Left lung (tissue), 10 donors: ENCODE results near the gene IRGQ. TPM values are rescaled to one million over a fixed set of nuclear protein-coding genes. Genes with fewer than 3 reads are reported as not detected.

Source experiments
- ATAC-seq: fragments of 200-7000 bp; cut with Tn5 transposase; one replicate; pipeline ENCODE4 v1.9.1; 2020; ENCODE audit warnings: moderate library complexity
- DNase-seq, 4 donors: peaks; one replicate each; pipeline ENCODE4 v3.0.0-alpha.2; 2013 to 2020
- H3K27ac ChIP-seq, 2 donors: fragments of 200-600 bp; sonication (generic) in 1 of 2; one replicate each; pipeline versions ENCODE4 v1.5.0 to v1.8.0; 2020 to 2021
- H3K27me3 ChIP-seq, 2 donors: fragments of 200-600 bp; sonication (generic) in 1 of 2; one replicate each; pipeline versions ENCODE4 v1.5.0 to v1.8.0; 2020 to 2021
- H3K36me3 ChIP-seq, 2 donors: fragments of 200-600 bp; sonication (generic) in 1 of 2; one replicate each; pipeline versions ENCODE4 v1.5.0 to v1.8.0; 2020 to 2021
- H3K4me1 ChIP-seq, 2 donors: fragments of 200-600 bp; one replicate each; pipeline ENCODE4 v1.8.0; 2021
- H3K4me3 ChIP-seq, 2 donors: fragments of 200-600 bp; sonication (generic) in 1 of 2; one replicate each; pipeline versions ENCODE4 v1.5.0 to v1.8.0; 2020 to 2021; ENCODE audit warnings: mild to moderate bottlenecking in 1 of 2
- H3K9me3 ChIP-seq, 2 donors: fragments of 200-600 bp; sonication (generic) in 1 of 2; one replicate each; pipeline versions ENCODE4 v1.5.0 to v1.8.0; 2020 to 2021
- CTCF ChIP-seq, 2 donors: fragments of 200-600 bp; sonication (generic) in 1 of 2; IDR thresholded peaks; one replicate each; pipeline versions ENCODE4 v1.5.0 to v1.8.0; 2021; ENCODE audit warnings: antibody characterized with exemption in 2 of 2
- intact Hi-C, 2 donors: fragments of 100-400 bp; cut with DNase I; formaldehyde crosslinking; loops; one replicate each; pipeline versions ENCODE4 v1.11.2 to v1.14.2; 2022
- polyA plus RNA-seq, 6 donors: library from polyadenylated mRNA; unstranded; fragments of 120-200 nt; gene quantifications; one replicate each; pipeline ENCODE4 v1.2.1, GENCODE V29; 2013; ENCODE audit not compliant: insufficient read length in 6 of 6
- total RNA-seq, 2 donors: library from RNA; stranded (reverse); fragmentation: NEBNext Ultra II Directional; extraction: Animal tissue kit (Norgen Biotek cat#: 25700); gene quantifications; one replicate each; pipeline ENCODE4 v1.2.1, GENCODE V29; 2021
- donor health status: DM: no; HTN: yes; CAD: no.
- donor health status: DM: no; HTN: no; CAD: no.

IRGQ gene
- total and polyA plus RNA-seq, 8 donors, result 15.1 to 27.6 (median 17.7) TPM

GRCh38 chr19:43555185-43555770 is 40.7 kb downstream of the IRGQ start:
- intact Hi-C loops, result loop anchor here in 1 of 2 donors (10.0 kb wide), 1 partner anchor 90 kb away; no protein-coding TSS in a partner anchor
- Histone ChIP-seq H3K9me3 (no peaks in the 10 kb centered on the region), H3K4me3 (no peak overlapping the region), H3K36me3 (peaks cover 0 to 66% of the 10 kb centered on the region in 2 donors), H3K27me3 (no peaks in the 10 kb centered on the region), H3K27ac (no peak overlapping the region), H3K4me1 (no peaks in the 10 kb centered on the region)
- ATAC-seq, result peak; percentile 93
- peak; percentile 55 to 66 for TF ChIP-seq CTCF (IDR thresholded peaks at IDR 0.05)
- peak in 2 of 4 donors; percentile 65 to 72 for DNase-seq

GRCh38 chr19:43554317-43554895 is 41.5 kb downstream of the IRGQ start:
- no peak overlapping the region for H3K27ac ChIP-seq
- no peaks in the 10 kb centered on the region for H3K27me3 ChIP-seq
- ATAC-seq (no peak), DNase-seq (no peak)
- no peaks in the 10 kb centered on the region for H3K9me3 ChIP-seq
- H3K4me3 ChIP-seq, result no peak overlapping the region
- no peaks in the 10 kb centered on the region for H3K4me1 ChIP-seq
- intact Hi-C loops, result loop anchor here in 1 of 2 donors (10.0 kb wide), 1 partner anchor 90 kb away; no protein-coding TSS in a partner anchor
- H3K36me3 ChIP-seq, result peaks cover 0 to 66% of the 10 kb centered on the region in 2 donors
- no peak for TF ChIP-seq CTCF (IDR thresholded peaks at IDR 0.05)

- no peaks in the 10 kb centered on the region for H3K27me3 ChIP-seq
- no peak for TF ChIP-seq CTCF (IDR thresholded peaks at IDR 0.05)
Observed at GRCh38 chr19:43553656-43554055, 42.3 kb downstream of the IRGQ start.

GRCh38 chr19:43552616-43553015 is 43.3 kb downstream of the IRGQ start:
- intact Hi-C loops, result loop anchor here in 1 of 2 donors (10.0 kb wide), 1 partner anchor 92 kb away; no protein-coding TSS in a partner anchor
- DNase-seq (no peak), ATAC-seq (no peak)
- H3K27me3 ChIP-seq, result no peaks in the 10 kb centered on the region
- no peaks in the 10 kb centered on the region for H3K9me3 ChIP-seq
- TF ChIP-seq CTCF (IDR thresholded peaks at IDR 0.05), result no peak
- no peaks in the 10 kb centered on the region for H3K4me1 ChIP-seq
- H3K27ac ChIP-seq, result no peak overlapping the region
- H3K36me3 ChIP-seq, result peaks cover 0 to 63% of the 10 kb centered on the region in 2 donors
- H3K4me3 ChIP-seq, result no peak overlapping the region

More at GRCh38 chr19:43553656-43554055, 42.3 kb downstream of the IRGQ start:
- DNase-seq, result no peak
- intact Hi-C loops, result loop anchor here in 1 of 2 donors (10.0 kb wide), 1 partner anchor 91 kb away; no protein-coding TSS in a partner anchor
- no peak for ATAC-seq
- Histone ChIP-seq H3K4me3 (no peak overlapping the region), H3K36me3 (peaks cover 0 to 66% of the 10 kb centered on the region in 2 donors), H3K27ac (no peak overlapping the region), H3K4me1 (no peaks in the 10 kb centered on the region), H3K9me3 (no peaks in the 10 kb centered on the region)

GRCh38 chr19:43552198-43552450 is 43.8 kb downstream of the IRGQ start:
- Histone ChIP-seq H3K4me3 (no peak overlapping the region), H3K4me1 (no peaks in the 10 kb centered on the region), H3K27me3 (no peaks in the 10 kb centered on the region), H3K36me3 (peaks cover 0 to 63% of the 10 kb centered on the region in 2 donors), H3K9me3 (no peaks in the 10 kb centered on the region), H3K27ac (no peak overlapping the region)
- no peak for DNase-seq
- TF ChIP-seq CTCF (IDR thresholded peaks at IDR 0.05), result no peak
- ATAC-seq, result no peak
- intact Hi-C loops, result loop anchor here in 1 of 2 donors (10.0 kb wide), 1 partner anchor 93 kb away; no protein-coding TSS in a partner anchor
